MCF 10A (cell line): Measurements from ENCODE around the gene FBXW7. TPM values are rescaled to one million over a fixed set of nuclear protein-coding genes. Genes with fewer than 3 reads are reported as not detected.

Experiments used
- BruUV-seq: library from RNA; stranded (reverse); fragments of 400-500 nt; replicated peaks from 2 replicates; lab custom pipeline; 2021; lab: Mats Ljungman, UMichigan
- CTCF ChIA-PET: fragments of 300-600 bp; sonication (Branson Sonifier 250); formaldehyde crosslinking; extraction: SDS; loops from one replicate; lab custom pipeline; 2021; ENCODE audit warnings: antibody characterized with exemption, inconsistent platforms; lab: Yijun Ruan, JAX
- POLR2A ChIA-PET: fragments of 300-600, 350-650 bp; sonication (Branson Sonifier 250); formaldehyde crosslinking; extraction: SDS; loops from one replicate; lab custom pipeline; 2020; ENCODE audit warnings: antibody characterized with exemption, inconsistent platforms; lab: Yijun Ruan, JAX
- DNase-seq: peaks from one replicate; pipeline ENCODE4 v3.0.0-alpha.2; 2018; ENCODE audit not compliant: unreplicated experiment
- H3K27ac Mint-ChIP-seq: one replicate; pipeline ENCODE4 v1.8.0; 2022; ENCODE audit warnings: mild to moderate bottlenecking, low read depth, mixed read lengths; ENCODE audit not compliant: unreplicated experiment
- H3K27me3 Mint-ChIP-seq: one replicate; pipeline ENCODE4 v1.8.0; 2022; ENCODE audit warnings: mixed read lengths; ENCODE audit not compliant: insufficient read depth, unreplicated experiment
- H3K36me3 Mint-ChIP-seq: one replicate; pipeline ENCODE4 v1.8.0; 2022; ENCODE audit warnings: mild to moderate bottlenecking, moderate library complexity, mixed read lengths; ENCODE audit not compliant: insufficient read depth, unreplicated experiment
- H3K4me1 Mint-ChIP-seq: one replicate; pipeline ENCODE4 v1.8.0; 2022; ENCODE audit warnings: mixed read lengths; ENCODE audit not compliant: insufficient read depth, unreplicated experiment
- H3K4me3 Mint-ChIP-seq: one replicate; pipeline ENCODE4 v1.8.0; 2022; ENCODE audit warnings: mild to moderate bottlenecking, moderate library complexity, mixed read lengths; ENCODE audit not compliant: unreplicated experiment
- H3K9me3 Mint-ChIP-seq: one replicate; pipeline ENCODE4 v1.8.0; 2022; ENCODE audit warnings: mixed read lengths; ENCODE audit not compliant: unreplicated experiment
- intact Hi-C: fragments of 100-400 bp; cut with micrococcal nuclease; formaldehyde crosslinking; loops from 2 replicates; pipeline ENCODE4 v1.14.1; 2022
- total RNA-seq: library from RNA; stranded (reverse); gene quantifications from 2 replicates; pipeline ENCODE4 v1.2.3, GENCODE V29; 2022
- TF ChIP-seq, protein P1 (sequence below): fragments of 200-600 bp; IDR thresholded peaks from one replicate; pipeline ENCODE4 v1.8.0; 2022; ENCODE audit warnings: antibody characterized with exemption, mild to moderate bottlenecking; ENCODE audit not compliant: unreplicated experiment

Gene FBXW7
- total RNA-seq, 1 experiment from 2014 or later, result 40.2 TPM

DNA sequence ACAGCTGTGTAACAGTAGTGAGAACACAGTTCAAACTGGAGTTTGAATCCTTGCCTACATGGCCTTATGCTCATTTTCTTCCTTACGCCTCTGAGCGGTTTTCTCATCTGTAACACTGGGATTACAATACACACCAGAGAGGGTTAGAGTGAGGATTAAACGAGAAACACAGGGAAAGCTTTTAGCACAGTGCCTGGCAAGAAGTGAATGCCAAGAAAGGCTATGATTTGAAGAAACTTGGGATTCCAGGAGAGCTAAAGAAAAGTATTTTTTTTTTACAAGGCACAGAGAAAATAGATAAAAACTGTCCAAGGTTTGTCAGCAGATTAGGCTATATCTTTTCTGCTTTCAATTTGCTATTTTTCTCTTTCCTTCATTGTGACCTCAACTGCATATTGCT is 246.4 kb downstream of the FBXW7 start:
- Mint-ChIP-seq H3K36me3 (no peaks in the 10 kb centered on the region), H3K4me1 (no peaks in the 10 kb centered on the region), H3K27me3 (no peaks in the 10 kb centered on the region), H3K9me3 (no peaks in the 10 kb centered on the region), H3K27ac (no peak overlapping the region), H3K4me3 (no peak overlapping the region)
- POLR2A ChIA-PET, result interaction anchor here (0.8 to 1.5 kb wide), 3 partner anchors 12 to 16 kb away, joined by 3 to 4 read pairs (median 4); no protein-coding TSS in a partner anchor
- DNase-seq, result no peak
- CTCF ChIA-PET, result no interaction called here
- BruUV-seq, result no TSS peak
- TF ChIP-seq, protein P1, sequence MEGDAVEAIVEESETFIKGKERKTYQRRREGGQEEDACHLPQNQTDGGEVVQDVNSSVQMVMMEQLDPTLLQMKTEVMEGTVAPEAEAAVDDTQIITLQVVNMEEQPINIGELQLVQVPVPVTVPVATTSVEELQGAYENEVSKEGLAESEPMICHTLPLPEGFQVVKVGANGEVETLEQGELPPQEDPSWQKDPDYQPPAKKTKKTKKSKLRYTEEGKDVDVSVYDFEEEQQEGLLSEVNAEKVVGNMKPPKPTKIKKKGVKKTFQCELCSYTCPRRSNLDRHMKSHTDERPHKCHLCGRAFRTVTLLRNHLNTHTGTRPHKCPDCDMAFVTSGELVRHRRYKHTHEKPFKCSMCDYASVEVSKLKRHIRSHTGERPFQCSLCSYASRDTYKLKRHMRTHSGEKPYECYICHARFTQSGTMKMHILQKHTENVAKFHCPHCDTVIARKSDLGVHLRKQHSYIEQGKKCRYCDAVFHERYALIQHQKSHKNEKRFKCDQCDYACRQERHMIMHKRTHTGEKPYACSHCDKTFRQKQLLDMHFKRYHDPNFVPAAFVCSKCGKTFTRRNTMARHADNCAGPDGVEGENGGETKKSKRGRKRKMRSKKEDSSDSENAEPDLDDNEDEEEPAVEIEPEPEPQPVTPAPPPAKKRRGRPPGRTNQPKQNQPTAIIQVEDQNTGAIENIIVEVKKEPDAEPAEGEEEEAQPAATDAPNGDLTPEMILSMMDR, result no peak
- intact Hi-C loops, result no loop called here

- Mint-ChIP-seq H3K4me3 (no peak overlapping the region), H3K4me1 (peaks cover 10% of the 10 kb centered on the region), H3K36me3 (no peaks in the 10 kb centered on the region), H3K9me3 (no peaks in the 10 kb centered on the region), H3K27me3 (no peaks in the 10 kb centered on the region), H3K27ac (no peak overlapping the region)
- TF ChIP-seq, protein P1, result no peak
- DNase-seq, result no peak
- no TSS peak for BruUV-seq
- intact Hi-C loops, result no loop called here
- ChIA-PET POLR2A (interaction anchor here (0.6 to 1.1 kb wide), 2 partner anchors 16 to 25 kb away, joined by 3 read pairs; no protein-coding TSS in a partner anchor), CTCF (interaction anchor here (0.9 kb wide), 1 partner anchor 33 kb away, joined by 3 read pairs; no protein-coding TSS in a partner anchor)
Measured at GRCh38 chr4:152283801-152284470, 252.0 kb downstream of the FBXW7 start.

DNA sequence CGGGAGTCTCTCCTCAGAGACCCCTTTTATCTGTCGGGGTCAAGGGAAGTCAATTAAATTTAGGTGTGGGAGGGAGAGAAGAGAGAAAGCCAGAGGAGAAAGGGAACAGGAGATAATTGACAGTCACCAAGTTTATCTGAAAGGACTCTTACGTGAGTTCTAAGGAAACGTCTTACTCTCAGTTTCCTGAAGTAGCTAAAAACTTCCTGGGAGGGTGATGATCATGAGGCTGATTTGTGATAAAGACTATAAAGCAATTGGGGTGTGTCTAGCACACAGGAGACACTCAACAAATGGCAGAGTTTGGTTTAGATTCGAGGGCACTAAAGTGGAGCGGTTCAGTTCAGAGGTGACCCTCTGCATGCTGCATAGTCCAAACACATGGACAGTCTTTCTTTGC is 254.1 kb downstream of the FBXW7 start:
- no peak for DNase-seq
- H3K4me3 Mint-ChIP-seq, result no peak overlapping the region
- no peaks in the 10 kb centered on the region for H3K27me3 Mint-ChIP-seq
- no peak overlapping the region for H3K27ac Mint-ChIP-seq
- H3K4me1 Mint-ChIP-seq, result peaks cover 12% of the 10 kb centered on the region
- ChIA-PET CTCF (no interaction called here), POLR2A (no interaction called here)
- TF ChIP-seq, protein P1, result no peak
- no peaks in the 10 kb centered on the region for H3K36me3 Mint-ChIP-seq
- BruUV-seq, result no TSS peak
- intact Hi-C loops, result no loop called here
- H3K9me3 Mint-ChIP-seq, result no peaks in the 10 kb centered on the region

DNA sequence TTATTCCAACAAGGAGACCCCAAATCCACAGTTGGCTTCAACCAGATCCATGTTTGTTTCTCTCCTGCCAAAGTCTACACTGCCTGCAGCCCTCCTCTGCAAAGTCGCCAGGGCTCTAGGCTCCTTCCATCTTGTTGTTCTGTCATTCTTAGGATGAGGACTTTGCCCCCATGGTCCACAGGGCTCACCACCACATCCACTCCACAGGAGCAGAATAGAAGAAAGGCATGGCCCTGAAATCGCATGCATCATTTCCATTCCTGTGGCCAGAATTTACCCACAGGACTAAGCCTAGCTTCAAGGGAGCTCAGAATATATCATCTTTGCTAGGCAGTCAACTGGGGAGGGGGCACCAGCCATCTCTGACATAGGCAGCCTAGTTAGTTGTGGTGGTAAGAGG is 254.7 kb downstream of the FBXW7 start:
- ChIA-PET POLR2A (no interaction called here), CTCF (interaction anchor here (1.0 kb wide), 1 partner anchor 12 kb away, joined by 3 read pairs; no protein-coding TSS in a partner anchor)
- no peak overlapping the region for H3K4me3 Mint-ChIP-seq
- TF ChIP-seq, protein P1, result no peak
- no peaks in the 10 kb centered on the region for H3K36me3 Mint-ChIP-seq
- H3K9me3 Mint-ChIP-seq, result no peaks in the 10 kb centered on the region
- BruUV-seq, result no TSS peak
- no peak for DNase-seq
- no peak overlapping the region for H3K27ac Mint-ChIP-seq
- intact Hi-C loops, result no loop called here
- H3K4me1 Mint-ChIP-seq, result peaks cover 12% of the 10 kb centered on the region
- H3K27me3 Mint-ChIP-seq, result no peaks in the 10 kb centered on the region
